D341Med (cell line): ENCODE data around the gene F7.

Source experiments
- DNase-seq: peaks from one replicate; pipeline ENCODE4 v3.0.0; 2012; ENCODE audit warnings: low spot score

The F7 gene

GRCh38 chr13:113086991-113087922 is 18.3 kb upstream of the F7 start:
- no peak for DNase-seq

- DNase-seq = no peak
These were observed 17.5 kb upstream of the F7 start for GRCh38 chr13:113087923-113088690.

DNA sequence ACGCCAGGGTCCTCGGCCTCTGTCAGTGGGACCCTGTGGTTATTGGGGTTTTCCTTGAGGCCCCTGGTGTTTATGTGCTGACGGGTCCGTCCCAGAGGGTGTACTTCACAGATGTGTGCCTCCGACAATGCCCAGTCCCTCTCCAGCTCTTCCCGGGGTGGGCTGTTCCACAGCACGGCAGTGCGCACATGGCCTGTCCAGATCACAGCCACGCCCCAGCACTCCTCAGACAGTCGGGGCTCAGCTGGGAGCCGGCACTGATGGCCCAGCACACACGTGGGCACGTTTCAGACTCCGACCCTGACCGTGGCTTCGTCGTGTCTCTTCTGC is 16.9 kb upstream of the F7 start:
- DNase-seq = no peak

- no peak for DNase-seq
These were observed 15.7 kb upstream of the F7 start for GRCh38 chr13:113089693-113090414.

DNA sequence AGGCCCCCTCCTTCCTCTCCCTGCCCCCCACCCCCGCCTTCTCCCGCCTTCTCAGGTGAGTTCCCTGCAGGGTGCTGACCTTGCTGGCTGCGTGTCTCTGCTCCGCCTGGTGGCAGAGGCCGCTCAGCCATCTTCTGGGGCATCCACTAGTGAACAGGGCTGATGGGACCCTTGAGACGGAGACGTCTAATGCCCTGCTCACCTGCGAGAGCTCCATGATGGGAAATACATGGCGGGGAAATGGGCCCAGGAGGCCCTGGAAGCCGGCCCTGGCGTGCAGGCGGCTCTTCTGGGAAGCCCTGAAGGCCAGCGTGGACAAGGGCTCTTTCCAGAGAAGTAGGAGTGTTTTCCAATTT is 15.2 kb upstream of the F7 start:
- DNase-seq = no peak

DNA sequence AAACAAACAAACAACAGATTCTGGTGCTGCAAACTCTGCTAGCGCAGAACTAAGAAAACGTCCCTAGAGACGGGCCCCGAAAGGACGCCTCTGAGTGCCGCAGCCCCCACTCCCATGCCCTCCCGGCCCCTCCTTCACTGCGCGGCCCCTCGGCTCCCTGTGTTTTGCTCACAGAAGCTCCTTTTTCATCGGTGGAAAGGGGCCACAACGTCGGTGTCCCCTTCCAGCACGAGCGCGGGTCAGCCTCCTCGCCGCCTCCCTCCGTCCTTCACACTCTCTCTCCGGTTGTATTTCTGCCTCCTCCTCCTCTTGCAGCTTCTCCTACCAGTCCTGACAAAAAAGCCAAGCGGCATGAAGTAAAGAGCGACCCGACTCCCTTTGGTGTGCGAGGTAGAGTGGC is 14.8 kb upstream of the F7 start:
- DNase-seq = no peak

DNA sequence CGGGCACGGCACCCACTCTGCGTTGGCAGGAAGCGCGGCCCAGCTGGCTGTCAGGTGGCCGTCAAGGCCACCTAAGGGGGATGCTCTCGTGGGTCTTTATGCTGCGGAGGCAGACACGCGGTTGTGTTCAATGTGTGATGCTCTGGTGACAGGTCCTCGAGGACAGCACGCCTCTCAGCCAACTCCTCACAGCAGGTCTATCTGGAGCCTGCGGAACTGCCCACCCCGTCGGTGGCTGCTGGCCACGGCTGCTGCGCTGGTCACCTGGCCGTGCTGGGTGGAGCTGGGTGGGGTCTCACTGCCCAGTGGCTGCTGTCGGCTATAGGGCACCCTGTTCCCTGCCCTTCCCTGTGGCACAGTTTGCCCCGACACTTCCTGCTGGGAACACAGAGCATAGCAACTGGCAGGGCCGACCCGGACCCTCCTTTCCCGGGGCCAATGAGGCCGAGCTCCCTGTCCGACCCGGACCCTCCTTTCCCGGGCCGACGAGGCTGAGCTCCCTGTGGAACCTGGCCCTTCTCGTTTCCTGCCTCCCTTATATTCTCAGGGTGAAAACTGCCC is 14.3 kb upstream of the F7 start:
- no peak for DNase-seq

- DNase-seq = no peak
These were observed 13.5 kb upstream of the F7 start for GRCh38 chr13:113091891-113092775.

- no peak for DNase-seq
These were observed 12.6 kb upstream of the F7 start for GRCh38 chr13:113092776-113093579.

DNA sequence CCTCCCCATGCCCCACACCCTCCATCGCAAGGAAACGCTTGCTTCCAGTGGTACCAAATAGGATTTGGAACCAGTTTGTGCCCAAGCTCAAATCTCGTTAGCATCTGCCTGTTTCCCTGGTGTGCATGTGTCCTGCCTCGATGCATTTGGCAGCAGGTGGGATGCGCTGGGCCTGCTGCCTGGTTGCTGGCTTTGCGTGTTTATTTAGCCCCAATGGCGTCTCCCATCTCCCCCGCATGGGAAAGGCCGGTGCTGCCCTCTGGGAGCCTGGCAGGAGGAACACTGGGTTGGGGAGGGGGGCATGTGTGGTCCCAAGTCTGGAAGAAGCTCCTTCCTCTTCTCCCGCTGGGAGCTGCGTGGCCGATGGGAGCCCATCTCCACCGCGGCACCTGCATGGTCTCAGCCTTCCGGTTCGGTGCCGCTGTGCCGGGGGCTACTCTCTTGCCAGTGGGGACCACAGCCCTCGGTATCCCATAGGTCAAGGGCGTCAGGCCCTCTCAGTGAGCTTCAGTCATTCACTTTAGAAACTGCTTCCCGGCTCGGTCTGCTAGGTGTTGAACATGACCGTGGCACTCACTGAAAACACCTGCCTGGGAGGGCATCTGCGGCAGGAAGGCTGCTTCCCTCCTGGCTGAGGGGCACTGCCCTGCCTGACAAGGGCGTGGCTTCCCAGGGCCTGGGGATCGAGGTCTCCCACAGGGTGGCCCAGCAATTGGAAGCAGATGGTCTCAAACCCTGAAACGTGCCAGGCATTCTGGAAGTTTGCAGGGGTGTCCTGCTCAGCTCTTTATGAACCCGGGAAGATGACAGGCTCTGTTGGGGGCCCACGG is 11.8 kb upstream of the F7 start:
- no peak for DNase-seq

- no peak for DNase-seq
These were observed 11.2 kb upstream of the F7 start for GRCh38 chr13:113094410-113094800.

DNA sequence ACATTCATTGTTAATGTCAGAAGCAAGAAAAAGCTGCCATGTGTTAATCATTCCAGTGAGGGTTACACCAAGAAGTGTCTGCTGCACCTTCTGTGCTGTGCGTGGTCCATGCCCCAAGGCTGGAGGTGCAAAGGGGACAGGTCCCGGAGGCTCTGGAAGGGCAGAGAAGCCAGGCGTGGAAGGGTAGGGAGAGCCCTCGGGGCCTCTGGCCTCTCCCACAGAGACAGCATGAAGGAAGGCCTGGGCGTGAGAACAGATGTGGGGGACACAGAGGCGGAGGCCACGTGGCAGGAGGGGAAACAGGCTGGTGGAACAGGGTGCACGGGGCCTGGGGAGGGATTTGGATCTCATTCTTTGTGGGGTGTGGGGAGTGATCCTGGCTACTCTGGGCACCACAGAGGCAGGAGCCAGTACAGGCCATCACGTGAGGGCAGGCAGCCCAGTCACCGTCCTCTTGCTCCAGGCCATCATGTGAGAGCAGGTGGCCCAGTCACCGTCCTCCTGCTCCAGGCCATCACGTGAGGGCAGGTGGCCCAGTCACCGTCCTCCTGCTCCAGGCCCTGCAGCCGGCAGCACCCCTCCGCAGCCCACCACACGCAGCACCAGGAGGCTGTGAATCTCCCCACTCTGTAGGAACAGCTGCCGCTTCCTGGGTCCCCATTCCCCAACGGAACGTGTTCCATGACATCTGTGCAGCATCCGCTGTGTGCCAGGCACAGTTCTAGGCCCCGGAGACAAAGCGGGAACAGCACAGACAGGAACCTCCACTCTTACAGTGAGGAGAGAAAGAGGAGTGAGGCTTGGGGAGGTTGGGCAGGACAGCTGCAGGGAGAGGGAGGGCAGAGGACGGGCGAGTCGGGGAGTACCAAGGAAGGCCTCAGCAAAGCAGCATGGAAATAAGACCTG is 10.2 kb upstream of the F7 start:
- no peak for DNase-seq

- DNase-seq = no peak
These were observed 9.4 kb upstream of the F7 start for GRCh38 chr13:113096052-113096744.

GRCh38 chr13:113096745-113097305 is 8.8 kb upstream of the F7 start:
- DNase-seq = no peak

GRCh38 chr13:113097651-113098050 is 7.9 kb upstream of the F7 start:
- no peak for DNase-seq

DNA sequence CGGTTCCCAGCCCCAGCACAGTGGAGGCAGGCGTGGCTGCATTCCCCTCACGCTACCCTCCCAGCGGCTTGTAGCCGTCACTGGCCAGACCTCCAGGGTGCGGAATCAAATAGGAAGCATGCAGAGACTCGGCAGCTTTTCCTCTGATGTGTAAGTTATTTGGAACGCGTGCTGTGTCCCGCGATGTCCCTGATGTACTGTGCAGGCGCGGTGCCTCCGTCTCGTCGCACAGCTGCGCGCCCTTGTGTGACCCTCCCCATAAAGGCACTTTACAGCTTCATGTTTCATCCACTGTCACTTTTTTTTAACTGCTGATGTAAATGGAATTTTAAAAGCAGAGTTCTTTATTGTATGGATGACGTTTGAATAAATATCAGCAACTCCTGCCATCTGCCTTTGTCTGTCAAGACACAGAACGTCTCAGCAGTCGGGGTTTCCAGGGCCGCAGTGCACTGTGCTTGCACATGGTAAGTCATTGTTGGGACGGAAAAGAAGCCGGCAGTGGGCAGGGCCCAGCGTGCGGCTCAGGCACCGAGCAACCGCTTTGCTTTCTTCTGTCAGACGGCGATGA is 7.3 kb upstream of the F7 start:
- DNase-seq = no peak

GRCh38 chr13:113099142-113099541 is 6.4 kb upstream of the F7 start:
- DNase-seq = no peak
